Muscle layer of duodenum (tissue), 2 donors: ENCODE results near the gene ZFYVE9.
"Not testable (repeated sequence)": the region's sequence is repeated elsewhere in the genome, so short reads cannot be mapped to it uniquely, and the experiment has no call there.

Experiments used
- H3K27ac ChIP-seq: one replicate; pipeline ENCODE4 v1.7.0; 2013; ENCODE audit warnings: mild to moderate bottlenecking, low read length
- H3K27me3 ChIP-seq: one replicate; pipeline ENCODE4 v1.7.0; 2013; ENCODE audit warnings: low read depth, mild to moderate bottlenecking, control low read depth, low read length
- H3K36me3 ChIP-seq, 2 donors: one replicate each; pipeline ENCODE4 v1.7.0; 2013; ENCODE audit warnings: low read length in 2 of 2, control low read depth in 1 of 2, mild to moderate bottlenecking in 1 of 2; ENCODE audit not compliant: insufficient read depth in 2 of 2, control insufficient read depth in 1 of 2
- H3K4me1 ChIP-seq, 2 donors: one replicate each; pipeline ENCODE4 v1.7.0; 2013; ENCODE audit warnings: low read length in 2 of 2, mild to moderate bottlenecking in 2 of 2, control low read depth in 1 of 2, moderate library complexity in 1 of 2; ENCODE audit not compliant: insufficient read depth in 2 of 2, control insufficient read depth in 1 of 2
- H3K4me3 ChIP-seq, 2 donors: one replicate each; pipeline ENCODE4 v1.7.0; 2013; ENCODE audit warnings: low read length in 2 of 2, low read depth in 1 of 2, mild to moderate bottlenecking in 1 of 2
- H3K9me3 ChIP-seq, 2 donors: one replicate each; pipeline ENCODE4 v1.7.0; 2013; ENCODE audit warnings: low read length in 2 of 2, control low read depth in 1 of 2, mild to moderate bottlenecking in 1 of 2; ENCODE audit not compliant: control insufficient read depth in 1 of 2
- donor health status: healthy.

Gene ZFYVE9

DNA sequence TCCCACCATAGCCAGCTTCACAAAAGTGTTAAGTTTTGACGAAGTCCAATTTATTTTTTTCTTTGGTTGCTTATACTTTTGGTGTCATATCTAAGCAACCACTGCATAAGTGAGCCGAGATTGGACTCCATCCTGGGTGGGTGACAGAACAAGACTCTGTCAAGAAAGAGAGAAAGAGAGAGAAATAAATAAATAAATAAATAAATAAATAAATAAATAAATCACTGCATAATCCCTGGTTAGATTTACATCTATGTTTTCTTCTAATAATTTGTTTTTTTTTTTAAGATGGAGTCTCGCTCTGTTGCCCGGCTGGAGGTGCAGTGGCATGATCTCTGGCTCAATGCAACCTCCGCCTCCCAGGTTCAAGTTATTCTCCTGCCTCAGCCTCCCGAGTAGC, 18.3 kb upstream of the ZFYVE9 start:
- H3K27me3 ChIP-seq = no peaks in the 10 kb centered on the region

GRCh38 chr1:52125736-52126359, 16.0 kb upstream of the ZFYVE9 start:
- Histone ChIP-seq H3K27me3 (no peaks in the 10 kb centered on the region), H3K4me1 (no peaks in the 10 kb centered on the region), H3K9me3 (no peaks in the 10 kb centered on the region), H3K4me3 (no peak overlapping the region), H3K36me3 (no peaks in the 10 kb centered on the region), H3K27ac (no peak overlapping the region)

More for the DNA sequence above, 18.3 kb upstream of the ZFYVE9 start:
- no peaks in the 10 kb centered on the region for H3K9me3 ChIP-seq
- no peak overlapping the region for H3K4me3 ChIP-seq
- H3K36me3 ChIP-seq = no peaks in the 10 kb centered on the region
- no peak overlapping the region for H3K27ac ChIP-seq
- H3K4me1 ChIP-seq = no peaks in the 10 kb centered on the region

DNA sequence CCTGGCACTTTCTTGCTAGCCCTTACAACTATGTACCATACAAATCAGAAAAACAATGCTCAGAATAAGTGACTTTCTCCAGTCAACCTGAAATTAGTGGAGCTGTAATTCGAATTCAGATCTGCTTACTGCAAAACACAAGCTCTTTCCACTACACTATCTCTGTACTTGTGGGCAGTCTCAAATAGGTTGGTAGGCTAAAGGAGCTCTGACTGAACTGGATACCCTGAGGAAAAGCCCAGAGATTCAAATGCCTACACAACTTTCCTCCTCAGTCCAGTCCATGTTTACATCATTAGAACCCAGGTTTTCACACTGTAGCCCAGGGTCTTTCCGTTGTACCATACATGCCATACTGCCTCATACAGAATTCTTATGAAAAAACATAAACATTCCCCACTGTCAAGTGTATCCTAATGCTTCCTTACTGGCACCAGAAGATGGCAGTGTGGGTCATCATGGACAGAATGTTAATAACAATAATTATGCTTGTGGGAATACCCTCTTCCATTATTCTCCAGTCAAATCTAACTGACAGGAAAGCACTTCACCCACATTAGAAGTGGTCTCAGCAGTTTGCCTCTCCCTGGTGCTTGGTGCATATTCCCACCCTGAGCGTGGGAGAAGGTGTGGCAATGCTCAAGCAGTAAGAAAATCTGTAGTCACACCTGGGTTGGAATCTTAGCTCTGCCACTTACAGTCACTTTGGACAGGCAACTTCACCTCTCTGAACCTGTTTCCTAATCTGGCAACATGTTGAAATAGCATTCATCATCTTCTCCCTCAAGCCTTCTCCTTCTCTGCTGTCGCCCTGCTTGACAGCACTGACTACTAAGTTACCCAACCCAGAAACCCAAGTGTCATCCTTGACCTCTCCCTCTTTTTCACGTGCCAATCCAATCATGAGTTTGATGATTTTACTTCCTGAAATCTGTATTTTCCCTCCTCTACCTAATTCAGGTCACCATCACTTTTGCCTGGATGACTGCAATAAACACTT, 14.4 kb upstream of the ZFYVE9 start:
- no peaks in the 10 kb centered on the region for H3K36me3 ChIP-seq
- H3K27me3 ChIP-seq = no peaks in the 10 kb centered on the region
- no peak overlapping the region for H3K4me3 ChIP-seq
- no peak overlapping the region for H3K27ac ChIP-seq
- no peaks in the 10 kb centered on the region for H3K4me1 ChIP-seq
- H3K9me3 ChIP-seq = no peaks in the 10 kb centered on the region

DNA sequence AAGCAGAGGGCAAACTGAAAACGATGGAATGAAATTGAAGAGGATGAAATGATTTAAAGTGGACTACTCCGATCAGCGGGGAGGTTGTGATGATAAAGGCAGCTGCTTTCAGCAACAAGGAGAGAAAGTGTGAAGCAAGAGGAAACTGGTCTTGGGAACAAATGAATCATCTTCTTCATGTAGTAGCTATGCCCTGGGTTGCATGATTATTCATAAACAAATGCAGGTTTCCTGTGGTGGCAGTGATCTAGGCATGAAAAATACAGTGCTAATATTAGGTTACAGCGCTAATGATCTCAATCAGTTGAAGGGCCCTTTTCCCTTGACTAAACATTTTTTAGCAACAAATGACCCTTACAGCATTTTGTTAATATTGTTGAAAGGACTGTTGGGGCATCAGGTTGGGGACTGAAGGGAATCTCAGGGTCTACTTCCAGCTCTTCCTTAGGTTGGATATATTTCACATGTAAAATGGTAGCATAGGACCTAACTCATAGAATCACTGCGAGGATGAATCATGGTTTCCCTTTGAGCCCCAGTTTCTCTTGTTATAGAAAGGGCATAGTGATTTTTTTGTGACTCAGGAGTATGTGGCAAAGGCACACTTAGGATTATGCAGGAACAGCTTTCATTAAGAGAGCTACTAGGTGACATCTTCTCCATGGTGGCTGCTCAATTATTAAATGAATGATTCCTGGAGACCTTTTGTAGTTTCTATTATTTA, 1.9 kb upstream of the ZFYVE9 start:
- Histone ChIP-seq H3K4me3 (no peak overlapping the region), H3K36me3 (no peaks in the 10 kb centered on the region), H3K9me3 (no peaks in the 10 kb centered on the region)

DNA sequence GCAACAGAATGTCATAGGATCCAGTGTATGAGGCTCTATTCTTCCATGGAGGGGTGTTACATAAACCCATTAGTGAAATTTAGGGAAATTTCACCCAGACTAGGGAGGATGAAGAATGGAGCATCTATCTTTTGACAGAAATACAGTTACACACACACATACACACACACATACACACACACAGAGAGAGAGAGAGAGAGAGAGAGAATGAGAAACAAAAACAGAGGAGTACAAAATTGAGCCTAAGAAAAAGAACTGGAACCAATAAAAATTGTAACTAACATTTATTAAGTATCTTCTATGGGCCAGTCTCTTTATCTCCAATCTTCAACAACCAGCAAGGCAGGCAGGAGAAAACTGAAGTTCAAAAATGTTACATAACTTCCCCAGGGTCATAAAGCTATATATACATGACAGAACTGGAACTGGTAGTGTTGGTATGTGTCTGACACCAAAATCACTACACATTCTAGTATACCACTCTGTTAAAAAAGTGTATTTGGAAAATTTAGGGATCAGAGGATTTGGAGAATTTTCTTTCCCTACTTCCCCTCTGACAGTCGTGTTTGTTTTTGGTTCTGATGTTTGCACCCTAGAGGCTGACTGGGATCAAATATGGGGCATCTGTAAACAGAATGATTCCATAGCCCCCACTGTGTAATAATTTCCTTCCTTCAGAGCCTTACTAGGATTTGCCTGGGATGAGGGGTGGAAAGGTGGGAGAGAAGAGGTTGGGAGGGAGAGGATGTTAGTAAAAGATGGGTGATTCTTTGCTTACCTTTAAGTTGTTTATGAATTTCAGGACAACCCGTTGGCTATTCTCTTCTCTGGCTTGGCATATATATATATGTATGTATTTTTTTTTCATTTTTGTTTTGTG, 1.0 kb upstream of the ZFYVE9 start:
- Histone ChIP-seq H3K36me3 (no peaks in the 10 kb centered on the region), H3K27ac (peak overlapping the region; percentile 84), H3K9me3 (no peaks in the 10 kb centered on the region), H3K4me1 (peaks cover 3 to 5% of the 10 kb centered on the region in 2 donors), H3K27me3 (no peaks in the 10 kb centered on the region), H3K4me3 (peak overlapping the region; percentile 58 to 70)

More for the DNA sequence above, 1.9 kb upstream of the ZFYVE9 start:
- Histone ChIP-seq H3K27me3 (no peaks in the 10 kb centered on the region), H3K4me1 (peaks cover 3% of the 10 kb centered on the region in 2 donors), H3K27ac (no peak overlapping the region)

DNA sequence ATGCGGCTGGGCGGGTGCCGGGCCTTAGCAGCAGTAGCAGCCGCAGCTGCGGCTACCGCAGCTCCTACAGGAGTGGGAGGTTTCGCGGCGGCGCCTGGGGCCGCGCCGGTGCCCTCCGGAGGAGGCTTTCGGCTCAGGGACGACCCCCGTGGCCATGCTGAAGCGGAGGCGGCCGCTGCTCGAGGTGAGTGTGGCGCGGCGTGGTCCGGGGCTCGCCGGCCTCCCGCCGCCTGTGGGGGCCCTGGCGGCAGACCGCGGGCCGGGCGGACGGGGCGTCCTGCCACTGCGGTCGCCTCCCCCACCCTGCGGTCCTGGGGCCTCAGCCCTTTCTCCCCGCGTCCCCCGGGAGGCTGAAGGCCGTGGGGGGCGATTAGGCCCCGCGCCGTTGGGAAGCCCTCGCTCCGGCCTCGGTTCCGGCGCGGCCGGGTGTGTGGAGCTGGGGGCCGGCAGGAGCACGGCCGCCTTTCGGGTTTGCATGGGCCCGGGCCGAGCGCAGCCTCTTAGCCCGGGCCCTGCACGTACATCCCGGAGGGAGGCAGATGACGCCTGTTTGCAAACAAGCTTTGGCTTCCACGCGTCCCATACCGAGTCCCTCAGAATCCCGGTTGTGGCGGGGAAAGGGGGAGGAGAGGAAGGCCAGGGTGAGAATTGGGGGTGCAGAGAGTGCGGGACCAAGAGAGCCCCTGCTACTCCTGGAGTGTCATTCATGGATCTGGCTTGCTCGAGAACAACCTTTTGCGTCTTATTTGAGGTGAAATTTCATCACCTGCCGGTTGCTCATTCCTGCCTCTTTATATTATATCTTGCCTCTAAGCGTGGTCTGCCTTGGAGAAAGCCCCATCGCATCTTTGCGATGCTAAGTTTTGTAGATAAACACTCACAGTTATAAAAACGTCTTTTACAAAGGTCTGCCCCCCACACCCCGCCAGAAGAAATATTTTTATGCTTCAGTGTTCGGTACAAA, 613 bp downstream of the ZFYVE9 start:
- Histone ChIP-seq H3K27ac (peak overlapping the region; percentile 79), H3K4me3 (peak overlapping the region; percentile 81 to 93), H3K4me1 (peaks cover 3 to 5% of the 10 kb centered on the region in 2 donors), H3K27me3 (no peaks in the 10 kb centered on the region), H3K36me3 (no peaks in the 10 kb centered on the region), H3K9me3 (no peaks in the 10 kb centered on the region)

DNA sequence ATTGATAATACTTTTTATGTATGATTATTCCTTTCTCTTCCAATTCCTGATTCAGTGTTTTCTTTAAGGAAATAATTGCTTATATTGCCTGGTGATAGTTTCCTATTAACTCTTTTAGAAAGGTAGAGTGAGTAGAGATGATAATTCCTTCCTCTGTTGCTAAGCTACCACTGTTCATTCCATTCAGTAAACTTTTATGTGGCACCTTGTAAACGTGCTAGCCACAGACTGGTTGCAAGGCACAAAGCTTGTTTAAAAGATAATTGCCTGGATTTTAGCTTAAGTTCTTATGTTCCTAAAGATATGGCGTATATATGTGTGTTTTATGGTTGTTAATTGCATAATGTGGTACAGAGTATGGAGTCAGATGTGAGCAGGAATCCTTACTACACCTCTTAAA, 3.2 kb downstream of the ZFYVE9 start:
- H3K36me3 ChIP-seq = no peaks in the 10 kb centered on the region
- H3K27me3 ChIP-seq = no peaks in the 10 kb centered on the region
- peaks cover 3 to 5% of the 10 kb centered on the region in 2 donors for H3K4me1 ChIP-seq
- H3K4me3 ChIP-seq = no peak overlapping the region
- H3K27ac ChIP-seq = no peak overlapping the region
- H3K9me3 ChIP-seq = no peaks in the 10 kb centered on the region

GRCh38 chr1:52150445-52150844, 8.6 kb downstream of the ZFYVE9 start:
- peaks cover 0 to 12% of the 10 kb centered on the region in 2 donors for H3K4me1 ChIP-seq
- H3K9me3 ChIP-seq, H3K27me3 ChIP-seq, H3K27ac ChIP-seq, H3K36me3 ChIP-seq, H3K4me3 ChIP-seq: not testable (repeated sequence)

DNA sequence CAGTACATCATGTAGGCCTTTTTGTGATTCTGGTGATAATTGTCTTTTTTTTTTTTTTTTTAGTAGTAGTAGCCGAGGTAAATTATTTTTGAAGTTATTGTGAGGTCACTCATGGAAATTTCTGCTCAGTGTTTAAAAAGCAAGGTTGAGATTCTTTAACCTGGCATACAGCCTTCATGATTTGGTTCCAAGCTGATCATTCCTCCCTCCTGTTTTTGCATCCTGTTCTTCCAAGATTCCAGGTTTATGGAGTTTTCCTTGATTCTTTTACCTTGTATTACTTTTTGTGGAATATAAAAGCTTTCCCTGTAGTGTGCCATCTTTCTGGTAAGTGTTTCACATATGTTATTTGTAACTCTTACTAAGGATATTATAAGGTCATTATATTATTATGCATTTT, 9.1 kb downstream of the ZFYVE9 start:
- peaks cover 0 to 12% of the 10 kb centered on the region in 2 donors for H3K4me1 ChIP-seq
- H3K4me3 ChIP-seq = no peak overlapping the region
- H3K9me3 ChIP-seq = no peaks in the 10 kb centered on the region
- no peaks in the 10 kb centered on the region for H3K36me3 ChIP-seq
- H3K27ac ChIP-seq = no peak overlapping the region
- no peaks in the 10 kb centered on the region for H3K27me3 ChIP-seq

GRCh38 chr1:52152572-52152971, 10.7 kb downstream of the ZFYVE9 start:
- no peak overlapping the region for H3K4me3 ChIP-seq
- H3K4me1 ChIP-seq = peaks cover 0 to 12% of the 10 kb centered on the region in 2 donors
- no peaks in the 10 kb centered on the region for H3K36me3 ChIP-seq
- H3K27me3 ChIP-seq = no peaks in the 10 kb centered on the region
- no peak overlapping the region for H3K27ac ChIP-seq
- no peaks in the 10 kb centered on the region for H3K9me3 ChIP-seq
